Loucy (cell line): Measurements from ENCODE around the gene RAB30.

Source experiments
- EZH2phosphoT487 ChIP-seq: fragments of 200-600 bp; IDR thresholded peaks from 2 replicates; pipeline ENCODE4 v1.6.1; 2018; ENCODE audit warnings: antibody characterized with exemption, mild to moderate bottlenecking, moderate library complexity, borderline replicate concordance
- TF ChIP-seq, protein P1 (sequence below): fragments of 200-600 bp; sonication (generic); conservative IDR thresholded peaks from 2 replicates; pipeline ENCODE4 v1.5.1; 2014; ENCODE audit warnings: mild to moderate bottlenecking, antibody characterized with exemption, low read length

DNA sequence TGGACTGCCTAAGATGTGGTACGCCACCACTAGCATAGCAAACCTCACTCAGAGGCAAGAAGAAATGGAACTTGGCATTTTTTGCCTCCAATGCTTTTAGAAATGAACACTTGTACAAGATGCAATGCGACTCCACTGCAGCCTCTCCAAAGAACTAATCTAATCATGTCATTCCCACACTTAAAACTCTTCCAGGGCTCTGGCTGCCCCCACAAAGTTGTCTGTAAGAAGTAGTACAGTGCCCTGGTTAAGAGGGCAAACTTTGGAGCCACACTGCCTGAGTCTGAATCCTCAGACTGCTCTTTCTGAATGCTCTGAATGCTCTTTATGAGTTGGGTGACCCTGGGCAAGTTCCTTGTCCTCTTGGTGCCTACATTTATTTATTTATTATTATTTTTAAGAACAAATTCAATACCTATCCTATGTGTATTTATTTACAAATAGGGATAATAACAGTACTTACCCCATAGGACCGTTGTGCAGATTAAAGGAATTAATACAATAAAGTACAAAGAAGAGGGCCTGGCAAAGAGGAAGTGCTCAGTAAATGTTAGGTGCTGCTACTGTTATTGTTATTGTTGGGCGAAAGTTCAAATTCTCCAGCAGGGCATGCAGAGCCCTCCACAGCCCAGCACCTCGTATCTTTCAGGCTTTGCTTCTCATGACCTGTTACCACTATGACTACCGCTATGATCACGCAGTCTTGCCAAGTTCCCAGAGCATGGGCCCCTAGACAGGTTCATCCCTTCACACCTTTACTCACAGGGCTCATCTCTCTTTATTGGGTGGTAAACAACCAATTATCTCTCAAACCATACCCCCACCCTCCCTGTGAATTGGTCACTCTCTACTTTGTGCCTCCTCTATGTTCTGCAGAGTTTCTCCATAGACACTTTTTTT, 59.3 kb downstream of the RAB30 start:
- TF ChIP-seq, protein P1, sequence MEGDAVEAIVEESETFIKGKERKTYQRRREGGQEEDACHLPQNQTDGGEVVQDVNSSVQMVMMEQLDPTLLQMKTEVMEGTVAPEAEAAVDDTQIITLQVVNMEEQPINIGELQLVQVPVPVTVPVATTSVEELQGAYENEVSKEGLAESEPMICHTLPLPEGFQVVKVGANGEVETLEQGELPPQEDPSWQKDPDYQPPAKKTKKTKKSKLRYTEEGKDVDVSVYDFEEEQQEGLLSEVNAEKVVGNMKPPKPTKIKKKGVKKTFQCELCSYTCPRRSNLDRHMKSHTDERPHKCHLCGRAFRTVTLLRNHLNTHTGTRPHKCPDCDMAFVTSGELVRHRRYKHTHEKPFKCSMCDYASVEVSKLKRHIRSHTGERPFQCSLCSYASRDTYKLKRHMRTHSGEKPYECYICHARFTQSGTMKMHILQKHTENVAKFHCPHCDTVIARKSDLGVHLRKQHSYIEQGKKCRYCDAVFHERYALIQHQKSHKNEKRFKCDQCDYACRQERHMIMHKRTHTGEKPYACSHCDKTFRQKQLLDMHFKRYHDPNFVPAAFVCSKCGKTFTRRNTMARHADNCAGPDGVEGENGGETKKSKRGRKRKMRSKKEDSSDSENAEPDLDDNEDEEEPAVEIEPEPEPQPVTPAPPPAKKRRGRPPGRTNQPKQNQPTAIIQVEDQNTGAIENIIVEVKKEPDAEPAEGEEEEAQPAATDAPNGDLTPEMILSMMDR, result no peak
- TF ChIP-seq EZH2phosphoT487, result no peak
